B cell (primary cell): ENCODE measurements around the gene TXNDC2. TPM values are rescaled to one million over a fixed set of nuclear protein-coding genes. Genes with fewer than 3 reads are reported as not detected.
A peak's percentile ranks its signal among the peaks of the same experiment; 100 is the strongest.

Experiments used
- ATAC-seq: fragments of 200-7000 bp; cut with Tn5 transposase; one replicate; pipeline ENCODE4 v1.10.0; 2021; ENCODE audit warnings: low read depth, mild to moderate bottlenecking, moderate number of reproducible peaks, moderate library complexity
- CTCF ChIA-PET: fragments of 350-600 bp; sonication (Branson Sonifier 250); formaldehyde crosslinking; loops from one replicate; lab custom pipeline; 2021; ENCODE audit warnings: antibody characterized with exemption, inconsistent platforms; lab: Charles Lee
- POLR2A ChIA-PET: fragments of 350-600 bp; sonication (Branson Sonifier 250); formaldehyde crosslinking; loops from one replicate; lab custom pipeline; 2021; ENCODE audit warnings: antibody characterized with exemption; lab: Charles Lee
- DNase-seq: peaks from one replicate; pipeline ENCODE4 v3.0.0; 2013
- H2AFZ ChIP-seq: 2 replicates; pipeline ENCODE4 v1.6.1; 2012; ENCODE audit warnings: mild to moderate bottlenecking, low read depth, low read length; ENCODE audit not compliant: insufficient read depth, poor library complexity, severe bottlenecking
- H3K27ac ChIP-seq, 2 donors: 1 replicate in 1 of 2; 2 replicates in 1 of 2; pipeline ENCODE4 v1.5.1; 2012 to 2013; ENCODE audit warnings: low read length in 2 of 2, mild to moderate bottlenecking in 2 of 2, moderate library complexity in 1 of 2
- H3K27me3 ChIP-seq, 4 experiments: fragments of 200-600 bp in 1 of 4; sonication (generic) in 1 of 4; replicated peaks in 1 of 4; 1 replicate in 2 of 4; 2 replicates in 2 of 4; pipeline versions ENCODE4 v1.6.1 to v1.7.0; 2013 to 2016; ENCODE audit warnings: low read length in 3 of 4, mild to moderate bottlenecking in 2 of 4, mixed read lengths in 1 of 4, moderate library complexity in 1 of 4; ENCODE audit not compliant: insufficient read depth in 4 of 4, control insufficient read depth in 3 of 4; ENCODE audit errors: control extremely low read depth in 1 of 4
- H3K36me3 ChIP-seq, 2 experiments: replicated peaks in 1 of 2; 1 replicate in 1 of 2; 2 replicates in 1 of 2; pipeline versions ENCODE4 v1.6.1 to v1.7.1; 2013; ENCODE audit warnings: low read length in 1 of 2; ENCODE audit not compliant: insufficient read depth in 2 of 2, control insufficient read depth in 1 of 2; ENCODE audit errors: control extremely low read depth in 1 of 2, extremely low read depth in 1 of 2
- H3K4me1 ChIP-seq, 2 donors: fragments of 200-600 bp in 1 of 2; sonication (generic) in 1 of 2; 1 replicate in 1 of 2; 2 replicates in 1 of 2; pipeline versions ENCODE4 v1.5.1 to v1.6.1; 2013 to 2017; ENCODE audit warnings: low read length in 2 of 2; ENCODE audit not compliant: control insufficient read depth in 2 of 2, insufficient read depth in 2 of 2
- H3K4me2 ChIP-seq: replicated peaks from 2 replicates; pipeline ENCODE3; 2012; ENCODE audit warnings: mild to moderate bottlenecking, low read depth, low read length; ENCODE audit not compliant: poor library complexity, severe bottlenecking
- H3K4me3 ChIP-seq, 5 experiments: fragments of 200-600 bp in 1 of 5; sonication (generic) in 1 of 5; 1 replicate in 3 of 5; 2 replicates in 2 of 5; pipeline versions ENCODE4 v1.5.1 to v1.7.0; 2011 to 2016; ENCODE audit warnings: low read length in 4 of 5, mild to moderate bottlenecking in 4 of 5, low read depth in 2 of 5, control low read depth in 1 of 5, moderate library complexity in 1 of 5; ENCODE audit not compliant: insufficient read depth in 1 of 5; ENCODE audit errors: control extremely low read depth in 1 of 5, extremely low read depth in 1 of 5
- H3K79me2 ChIP-seq: fragments of 200-600 bp; sonication (generic); one replicate; pipeline ENCODE4 v1.6.0; 2016; ENCODE audit warnings: low read length; ENCODE audit not compliant: control insufficient read depth, insufficient read depth
- H3K9ac ChIP-seq: fragments of 200-600 bp; sonication (generic); 2 replicates; pipeline ENCODE4 v1.6.1; 2017; ENCODE audit warnings: mild to moderate bottlenecking, low read length, moderate library complexity
- H3K9me3 ChIP-seq, 3 donors: one replicate each; pipeline versions ENCODE4 v1.6.1 to v1.7.1; 2013; ENCODE audit warnings: low read length in 2 of 3; ENCODE audit not compliant: control insufficient read depth in 2 of 3, insufficient read depth in 1 of 3; ENCODE audit errors: control extremely low read depth in 1 of 3
- H4K20me1 ChIP-seq: 2 replicates; pipeline ENCODE4 v1.6.0; 2012; ENCODE audit warnings: mild to moderate bottlenecking, low read length; ENCODE audit not compliant: insufficient read depth, control insufficient read depth, poor library complexity, severe bottlenecking
- H3K27ac Mint-ChIP-seq: one replicate; pipeline ENCODE4 v1.8.0; 2021; ENCODE audit warnings: mixed read lengths
- H3K27me3 Mint-ChIP-seq: one replicate; pipeline ENCODE4 v1.8.0; 2021; ENCODE audit warnings: mixed read lengths
- H3K4me1 Mint-ChIP-seq: one replicate; pipeline ENCODE4 v1.8.0; 2021; ENCODE audit warnings: mixed read lengths
- H3K4me3 Mint-ChIP-seq: one replicate; pipeline ENCODE4 v1.8.0; 2021; ENCODE audit warnings: mixed read lengths
- H3K9me3 Mint-ChIP-seq: one replicate; pipeline ENCODE4 v1.8.0; 2022; ENCODE audit warnings: mixed read lengths; ENCODE audit not compliant: insufficient read depth
- CTCF ChIP-seq: fragments of 200-600 bp; IDR thresholded peaks from one replicate; pipeline ENCODE4 v1.8.0; 2022; ENCODE audit warnings: antibody characterized with exemption, mild to moderate bottlenecking
- EZH2 ChIP-seq: IDR thresholded peaks from 2 replicates; pipeline ENCODE4 v1.6.1; 2012; ENCODE audit warnings: borderline replicate concordance, low read depth, mild to moderate bottlenecking, moderate library complexity, low read length; ENCODE audit not compliant: insufficient read depth, poor library complexity, severe bottlenecking
- WGBS: methylation state at CpG from one replicate; pipeline ENCODE4 v1.1.5; 2013; ENCODE audit warnings: missing lambda C conversion rate; ENCODE audit not compliant: insufficient coverage; 5-methylcytosine and 5-hydroxymethylcytosine counted together
- intact Hi-C: fragments of 100-400 bp; cut with micrococcal nuclease; formaldehyde crosslinking; loops from one replicate; pipeline ENCODE4 v1.10.0; 2022
- polyA plus RNA-seq: library from polyadenylated mRNA; depleted of rRNA; stranded (reverse); fragments of >200 nt; gene quantifications from 2 replicates; pipeline ENCODE4 v1.2.3, GENCODE V29; 2012
- total RNA-seq, 2 donors: library from RNA; stranded (reverse); fragments of 120-200 nt in 1 of 2; gene quantifications; 1 replicate in 1 of 2; 2 replicates in 1 of 2; pipeline versions ENCODE4 v1.2.3 to v1.2.4, GENCODE V29; 2013 to 2022

The TXNDC2 gene
- total and polyA plus RNA-seq, 2 donors (not counting 1 experiment from before 2014, with no cell fraction given): 0.07 to 0.22 TPM

- no peak overlapping the region for H3K4me3 Mint-ChIP-seq
- no peaks in the 10 kb centered on the region for H3K27me3 ChIP-seq
- H3K9me3 Mint-ChIP-seq: no peaks in the 10 kb centered on the region
- no peak overlapping the region for H3K4me3 ChIP-seq
- peak overlapping the region; percentile 15 for H3K9ac ChIP-seq
- peak overlapping the region in 1 of 2 donors; percentile 27 for H3K27ac ChIP-seq
- ATAC-seq (no peak), DNase-seq (no peak)
- TF ChIP-seq EZH2 (no peak), CTCF (no peak)
- peaks cover 98% of the 10 kb centered on the region for H3K79me2 ChIP-seq
- H3K27me3 Mint-ChIP-seq: no peaks in the 10 kb centered on the region
- intact Hi-C loops: no loop called here
- ChIA-PET CTCF (interaction anchor here (1.0 kb wide), 1 partner anchor 15 kb away, joined by 3 read pairs; no protein-coding TSS in a partner anchor), POLR2A (interaction anchor here (2.1 kb wide), 1 partner anchor 13 kb away, joined by 5 read pairs; the partner anchor contains the start of gene VAPA)
- H2AFZ ChIP-seq: no peak overlapping the region
- no peaks in the 10 kb centered on the region for H3K36me3 ChIP-seq
- H3K4me1 Mint-ChIP-seq: peaks cover 70% of the 10 kb centered on the region
- no peak overlapping the region for H3K27ac Mint-ChIP-seq
- H3K9me3 ChIP-seq: no peaks in the 10 kb centered on the region
- WGBS: no CpG with 5 or more reads among the region's 1 CpG
- H3K4me2 ChIP-seq: peak overlapping the region; percentile 38
- peaks cover 91% of the 10 kb centered on the region for H4K20me1 ChIP-seq
- H3K4me1 ChIP-seq: peaks cover 33 to 60% of the 10 kb centered on the region in 2 donors
These were observed 41.2 kb downstream of the TXNDC2 start for GRCh38 chr18:9926977-9927376.

- DNase-seq (no peak), ATAC-seq (no peak)
- Histone ChIP-seq H3K27ac (peak overlapping the region in 1 of 2 donors; percentile 27), H2AFZ (no peak overlapping the region), H3K27me3 (no peaks in the 10 kb centered on the region), H3K36me3 (peaks cover 0 to 1% of the 10 kb centered on the region in 2 experiments), H3K4me3 (no peak overlapping the region), H4K20me1 (peaks cover 91% of the 10 kb centered on the region), H3K9me3 (no peaks in the 10 kb centered on the region), H3K9ac (peak overlapping the region; percentile 15), H3K4me2 (peak overlapping the region; percentile 38), H3K4me1 (peaks cover 31 to 57% of the 10 kb centered on the region in 2 donors), H3K79me2 (peaks cover 98% of the 10 kb centered on the region)
- intact Hi-C loops: no loop called here
- no peak overlapping the region for H3K27ac Mint-ChIP-seq
- CTCF ChIA-PET: interaction anchor here (1.0 kb wide), 1 partner anchor 16 kb away, joined by 3 read pairs; no protein-coding TSS in a partner anchor
- peak overlapping the region; percentile 24 for H3K4me3 Mint-ChIP-seq
- H3K4me1 Mint-ChIP-seq: peaks cover 65% of the 10 kb centered on the region
- POLR2A ChIA-PET: interaction anchor here (2.1 kb wide), 1 partner anchor 13 kb away, joined by 5 read pairs; the partner anchor contains the start of gene VAPA
- no peaks in the 10 kb centered on the region for H3K9me3 Mint-ChIP-seq
- WGBS: 0% methylated on average over 1 of the region's 2 CpGs
- TF ChIP-seq EZH2 (no peak), CTCF (no peak)
- no peaks in the 10 kb centered on the region for H3K27me3 Mint-ChIP-seq
These were observed 41.8 kb downstream of the TXNDC2 start for GRCh38 chr18:9927392-9928063.
